ENCODE results near the gene CR1. TPM values are rescaled to one million over a fixed set of nuclear protein-coding genes. Genes with fewer than 3 reads are reported as not detected.
"Not testable (repeated sequence)": the region's sequence is repeated elsewhere in the genome, so short reads cannot be mapped to it uniquely, and the experiment has no call there.

Gene CR1
- total RNA-seq, 1 donor from 2014 or later = not detected

GRCh38 chr1:207690551-207690950 lies 194.6 kb downstream of the CR1 start:
- not testable (repeated sequence) for H3K27ac Mint-ChIP-seq; H3K36me3 Mint-ChIP-seq (ENCODE audit: low read depth); H3K4me1 Mint-ChIP-seq (ENCODE audit: low read depth); H3K9me3 Mint-ChIP-seq; DNase-seq (ENCODE audit: low spot score); H3K4me3 Mint-ChIP-seq
- H3K27me3 Mint-ChIP-seq (ENCODE audit: insufficient read depth) = peaks cover 20% of the 10 kb centered on the region
- intact Hi-C loops (cut with micrococcal nuclease) = loop anchor here (10.0 kb wide), 1 partner anchor 274 kb away; no protein-coding TSS in a partner anchor

GRCh38 chr1:207691010-207691409 lies 195.1 kb downstream of the CR1 start:
- H3K36me3 Mint-ChIP-seq (ENCODE audit: low read depth) = no peaks in the 10 kb centered on the region
- intact Hi-C loops (cut with micrococcal nuclease) = loop anchor here (10.0 kb wide), 1 partner anchor 274 kb away; no protein-coding TSS in a partner anchor
- no peak overlapping the region for H3K27ac Mint-ChIP-seq

More at GRCh38 chr1:207691010-207691409, 195.1 kb downstream of the CR1 start:
- H3K4me1 Mint-ChIP-seq (ENCODE audit: low read depth) = no peaks in the 10 kb centered on the region
- DNase-seq (ENCODE audit: low spot score) = no peak
- H3K4me3 Mint-ChIP-seq = no peak overlapping the region
- peaks cover 19% of the 10 kb centered on the region for H3K27me3 Mint-ChIP-seq (ENCODE audit: insufficient read depth)
- no peaks in the 10 kb centered on the region for H3K9me3 Mint-ChIP-seq

Other genes starting within 250 kb of the CR1 start
- 177 and 178 TPM in 2 replicates for gene CD55, start 174.5 kb upstream of the CR1 start, total RNA-seq
- gene CR2, start 41.8 kb upstream of the CR1 start, total RNA-seq = not detected in 2 replicates
- not detected in 2 replicates for gene CR1L, start 149.0 kb downstream of the CR1 start, total RNA-seq